Glomerular visceral epithelial cell (primary cell): Measurements from ENCODE around the gene TGFB1.
A peak's percentile ranks its signal among the peaks of the same experiment; 100 is the strongest.
"Not testable (repeated sequence)": the region's sequence is repeated elsewhere in the genome, so short reads cannot be mapped to it uniquely, and the experiment has no call there.

Source experiments
- DNase-seq: peaks from one replicate; pipeline ENCODE4 v3.0.0-alpha.2; 2016; ENCODE audit errors: extremely low spot score

Gene TGFB1

GRCh38 chr19:41353466-41354342, at the start of gene TGFB1:
Gene TGFB1, minus strand, starts transcription at chr19:41353922. Its CDS starts 878 bp downstream, at chr19:41353044.
- peak; percentile 94 for DNase-seq

DNA sequence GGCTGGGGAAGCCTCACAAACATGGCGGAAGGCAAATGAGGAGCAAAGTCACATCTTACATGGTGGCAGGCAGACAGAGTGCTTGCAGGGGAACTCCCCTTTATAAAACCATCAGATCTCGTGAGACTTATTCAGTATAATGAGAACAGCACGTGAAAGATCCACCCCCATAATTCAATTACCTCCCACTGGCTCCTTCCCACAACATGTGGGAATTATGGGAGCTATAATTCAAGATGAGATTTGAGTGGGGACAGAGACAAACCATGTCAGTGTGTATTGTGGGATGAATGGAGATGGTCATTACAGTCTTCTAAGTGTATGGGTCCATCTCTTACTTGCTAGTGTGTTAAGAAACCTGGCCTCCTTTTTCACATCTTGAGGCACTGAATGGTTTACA, 48.3 kb upstream of the TGFB1 start:
- DNase-seq: no peak

- no peak for DNase-seq
Measured at GRCh38 chr19:41401483-41401882, 47.8 kb upstream of the TGFB1 start.

DNA sequence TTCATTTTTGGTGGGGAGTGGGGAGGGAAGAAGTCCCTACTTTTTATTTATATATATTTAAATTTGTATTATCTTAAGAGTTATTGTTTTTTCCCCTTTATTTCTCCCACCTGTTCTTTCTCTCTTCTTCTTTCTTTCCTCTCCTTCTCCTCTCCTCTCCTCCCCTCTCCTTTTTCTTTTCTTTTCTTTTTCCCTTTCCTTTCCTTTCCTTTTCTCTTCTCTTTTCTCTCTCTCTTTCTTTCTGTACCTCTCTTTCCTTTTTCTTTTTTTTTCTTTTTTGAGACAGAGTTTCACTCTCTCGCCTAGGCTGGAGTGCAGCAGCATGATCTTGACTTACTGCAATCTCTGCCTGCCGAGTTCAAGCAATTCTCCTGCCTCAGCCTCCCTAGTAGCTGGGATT, 45.8 kb upstream of the TGFB1 start:
- DNase-seq: no peak

DNA sequence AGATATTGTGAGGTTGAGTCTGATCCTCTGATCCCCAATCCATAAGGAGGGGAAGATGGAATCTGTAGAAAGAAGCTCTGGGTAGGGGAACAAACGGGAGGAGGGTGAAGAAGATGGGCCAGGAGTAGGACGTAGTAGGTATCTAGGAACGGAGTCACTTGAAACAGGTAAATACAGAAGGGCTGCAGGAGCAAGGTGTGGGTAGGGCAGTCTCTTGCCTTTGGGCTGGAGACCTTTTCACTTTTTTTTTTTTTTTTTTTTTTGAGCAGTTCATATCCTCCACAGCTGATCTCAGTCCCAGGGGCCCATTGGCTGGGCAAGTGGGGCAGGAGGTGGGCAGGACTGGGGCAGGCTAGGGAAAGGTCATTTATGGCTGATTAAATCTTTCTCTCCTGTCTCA, 45.4 kb upstream of the TGFB1 start:
- no peak for DNase-seq

DNA sequence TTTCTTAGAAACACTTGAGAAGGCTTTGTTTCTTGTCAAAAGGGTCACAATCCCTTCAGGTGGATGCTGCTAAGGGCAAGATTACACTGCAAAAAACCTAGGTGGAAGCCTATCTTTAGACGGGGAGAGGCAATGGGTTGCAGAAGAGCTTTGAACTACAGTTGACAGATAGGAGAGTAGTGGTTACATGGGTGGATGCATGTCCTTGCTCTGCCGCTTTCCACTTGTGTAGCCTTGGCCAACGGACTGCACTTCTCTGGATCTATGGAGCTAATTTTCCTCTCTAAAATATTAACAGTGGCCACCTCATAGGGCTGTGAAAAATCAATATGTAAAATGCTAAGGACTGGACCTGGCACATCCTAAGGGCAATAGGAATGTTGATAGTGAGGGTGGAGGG, 44.9 kb upstream of the TGFB1 start:
- no peak for DNase-seq

- no peak for DNase-seq
Measured at GRCh38 chr19:41398050-41398418, 44.3 kb upstream of the TGFB1 start.

DNA sequence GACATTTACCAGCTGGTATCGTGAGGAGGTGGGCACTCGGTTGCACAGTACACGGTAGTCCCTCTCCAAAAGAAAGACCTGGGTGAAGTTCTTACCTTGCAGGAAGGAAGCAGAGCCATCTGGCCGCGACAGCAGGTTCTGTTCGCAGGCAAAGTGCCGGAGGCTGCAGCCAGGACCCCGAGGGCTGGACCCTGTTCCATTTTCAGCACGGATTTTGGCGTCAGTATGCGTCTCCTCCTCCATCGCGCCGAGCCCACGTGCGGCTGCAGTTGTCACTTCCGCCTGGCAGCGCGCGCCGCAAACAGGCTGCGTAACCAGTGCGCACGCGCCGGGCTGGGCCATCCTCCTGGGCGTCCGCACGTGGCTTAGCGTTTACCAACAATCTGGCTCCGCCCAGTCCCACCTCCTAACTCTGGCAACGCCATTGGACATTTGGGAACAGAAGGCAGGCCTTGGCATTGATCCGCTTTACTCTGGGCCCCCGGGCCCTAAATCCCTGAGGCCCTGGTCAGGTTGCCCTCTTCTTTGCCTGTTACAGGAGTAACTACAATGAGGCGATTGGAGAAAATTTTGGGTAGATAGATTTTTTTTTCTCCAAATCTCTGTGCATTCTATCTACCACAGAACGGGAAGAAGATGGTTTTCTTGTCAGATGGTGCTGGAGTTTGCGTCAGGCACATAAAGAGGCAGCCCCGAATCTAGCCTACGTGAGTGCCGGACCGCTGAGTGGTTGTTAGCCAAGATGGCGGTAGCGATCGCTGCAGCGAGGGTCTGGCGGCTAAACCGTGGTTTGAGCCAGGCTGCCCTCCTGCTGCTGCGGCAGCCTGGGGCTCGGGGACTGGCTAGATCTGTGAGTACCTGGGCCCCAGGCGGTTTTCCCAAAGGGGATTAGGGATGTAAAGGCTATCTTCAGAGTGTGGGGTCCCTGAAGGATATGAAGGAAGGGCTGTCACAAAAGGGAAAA, 43.6 kb upstream of the TGFB1 start, which contains the start of the genes BCKDHA and EXOSC5:
Gene BCKDHA, plus strand, starts transcription at position 733 of the 964 bp plus-strand sequence. Its CDS starts 10 bp downstream, at position 743.
Gene EXOSC5, minus strand, starts transcription at position 274 of the 964 bp plus-strand sequence. Its CDS starts 31 bp downstream, at position 243.
- DNase-seq: peak; percentile 100

DNA sequence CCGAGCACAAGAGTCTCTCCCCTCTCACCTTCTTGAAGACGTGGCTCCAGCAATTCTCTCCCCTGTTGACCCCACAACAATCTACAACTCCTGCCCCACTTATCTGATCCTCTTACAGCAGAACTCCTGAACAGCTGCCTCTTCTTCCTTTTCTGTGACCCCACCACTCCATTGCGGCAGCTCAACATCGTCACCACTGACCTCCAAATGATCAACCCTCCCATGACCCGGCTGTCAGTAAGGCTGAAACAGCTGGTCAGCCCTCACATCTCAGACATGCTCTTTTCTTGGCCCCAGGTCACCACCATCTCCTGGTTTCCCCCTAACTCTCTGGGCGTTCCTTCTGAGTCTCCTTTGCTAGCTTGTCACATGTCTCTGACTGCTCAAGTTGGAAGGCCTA, 41.6 kb upstream of the TGFB1 start:
- no peak for DNase-seq

GRCh38 chr19:41392775-41393174, 39.1 kb upstream of the TGFB1 start:
- no peak for DNase-seq

DNA sequence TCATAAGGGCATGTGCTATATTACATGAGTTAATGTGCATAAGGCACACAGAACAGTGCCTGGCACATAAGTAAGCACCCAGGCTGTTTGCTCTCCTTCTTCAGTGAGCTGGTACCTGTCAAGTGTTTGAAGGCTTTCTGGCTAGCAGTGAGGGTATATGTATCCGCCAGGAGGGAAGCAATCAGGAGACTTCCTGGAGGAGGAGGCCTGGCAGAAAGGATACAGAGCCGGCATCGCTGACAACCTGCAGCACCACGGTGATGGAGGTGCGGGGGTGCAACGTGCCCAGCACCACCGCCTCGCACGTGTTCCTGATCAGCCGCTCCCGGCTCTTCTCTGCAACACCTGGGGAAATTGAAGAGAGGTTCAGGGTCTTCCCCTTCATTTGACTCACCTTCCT, 37.9 kb upstream of the TGFB1 start:
- no peak for DNase-seq

- DNase-seq: no peak
Measured at GRCh38 chr19:41386442-41386841, 32.7 kb upstream of the TGFB1 start.

GRCh38 chr19:41384351-41384750, 30.6 kb upstream of the TGFB1 start:
- DNase-seq: peak; percentile 52

DNA sequence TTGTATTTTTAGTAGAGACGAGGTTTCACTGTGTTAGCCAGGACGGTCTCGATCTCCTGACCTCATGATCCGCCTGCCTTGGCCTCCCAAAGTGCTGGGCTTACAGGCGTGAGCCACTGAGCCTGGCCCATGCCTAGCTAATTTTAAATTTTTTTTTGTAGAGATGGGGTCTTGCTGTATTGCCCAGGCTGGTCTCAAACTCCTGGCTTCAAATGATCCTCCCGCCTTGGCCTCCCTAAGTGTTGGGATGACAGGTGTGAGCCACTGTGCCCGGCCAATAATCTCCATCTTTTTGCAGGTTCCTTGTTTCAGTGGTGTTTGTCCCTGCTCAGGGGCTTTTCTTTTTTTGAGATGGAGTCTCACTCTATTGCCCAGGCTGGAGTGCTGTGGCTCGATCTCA, 27.8 kb upstream of the TGFB1 start:
- DNase-seq: not testable (repeated sequence)

DNA sequence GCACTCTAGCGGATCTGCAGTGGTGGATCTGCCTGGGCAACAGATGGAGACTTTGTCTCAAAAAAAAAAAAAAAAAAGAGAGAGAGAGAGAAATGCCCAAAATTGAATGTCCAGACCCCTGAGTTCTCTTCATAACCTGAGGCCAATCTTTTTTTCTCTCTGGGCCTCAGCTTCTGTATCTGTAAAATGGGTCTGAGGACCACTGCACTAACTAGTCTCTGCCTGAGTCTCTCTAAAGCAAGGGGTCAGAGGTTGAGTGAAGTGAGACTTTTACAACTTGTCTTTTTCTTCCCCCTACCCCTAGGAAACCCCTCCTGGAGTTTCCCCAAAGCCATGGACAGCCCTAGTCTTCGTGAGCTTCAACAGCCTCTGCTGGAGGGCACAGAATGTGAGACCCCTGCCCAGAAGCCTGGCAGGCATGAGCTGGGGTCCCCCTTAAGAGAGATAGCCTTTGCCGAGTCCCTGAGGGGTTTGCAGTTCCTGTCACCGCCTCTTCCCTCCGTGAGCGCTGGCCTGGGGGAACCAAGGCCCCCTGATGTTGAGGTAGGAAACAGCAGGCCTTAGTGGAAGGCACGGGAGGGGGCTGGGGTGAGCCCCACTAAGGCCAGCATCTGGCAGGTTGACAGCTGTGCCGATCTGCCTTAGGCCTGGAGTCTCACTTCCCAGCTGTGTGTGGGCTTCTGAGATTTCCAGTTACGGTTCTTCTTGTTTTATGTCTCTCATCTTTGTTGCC, 24.4 kb upstream of the TGFB1 start:
- DNase-seq: no peak

GRCh38 chr19:41376998-41377365, 23.3 kb upstream of the TGFB1 start:
- no peak for DNase-seq

DNA sequence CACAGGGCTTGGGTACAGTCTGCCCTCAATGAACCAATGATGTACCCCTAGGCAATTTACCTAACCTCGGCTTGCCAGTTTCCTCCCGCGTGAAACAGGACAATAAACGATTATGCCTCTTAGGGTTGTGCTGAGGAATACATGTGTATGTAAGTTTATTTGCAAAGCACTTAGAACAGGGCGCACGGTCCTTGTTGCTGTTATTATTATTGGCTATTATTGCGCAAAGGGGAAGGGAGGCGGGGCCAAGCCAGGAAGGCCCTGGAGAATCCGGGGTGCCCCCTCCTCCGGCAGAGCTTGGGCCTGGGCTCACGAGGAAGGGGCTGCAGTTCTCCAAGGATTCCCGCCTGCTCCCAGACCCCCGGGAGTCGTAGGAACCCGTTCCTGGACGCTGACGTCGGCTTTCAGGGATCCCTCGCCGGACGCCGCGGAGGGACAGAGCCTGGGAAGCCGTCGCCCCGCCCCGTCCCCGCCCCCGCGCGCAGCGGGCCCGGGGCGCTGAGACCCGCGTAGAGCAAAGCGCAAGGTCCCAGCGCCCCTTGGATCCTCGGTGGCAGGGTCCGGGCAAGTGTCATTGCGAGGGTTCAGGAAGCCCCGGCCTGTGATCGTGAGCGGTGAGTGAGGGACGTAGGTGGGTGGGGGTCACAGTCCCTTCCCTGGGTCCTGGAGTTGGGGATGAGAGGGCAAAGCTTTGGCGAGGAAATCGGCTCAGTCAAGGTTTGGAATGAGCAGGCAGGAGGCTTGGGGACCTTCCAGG, 22.7 kb upstream of the TGFB1 start, which contains the start of gene TMEM91:
Gene TMEM91, plus strand, starts transcription at position 293 of the 757 bp plus-strand sequence. CDS start 1,777 bp downstream, outside the sequence.
- no peak for DNase-seq

GRCh38 chr19:41373993-41374392, 20.3 kb upstream of the TGFB1 start:
- DNase-seq: peak; percentile 48

GRCh38 chr19:41372501-41372900, 18.8 kb upstream of the TGFB1 start:
- DNase-seq: no peak

DNA sequence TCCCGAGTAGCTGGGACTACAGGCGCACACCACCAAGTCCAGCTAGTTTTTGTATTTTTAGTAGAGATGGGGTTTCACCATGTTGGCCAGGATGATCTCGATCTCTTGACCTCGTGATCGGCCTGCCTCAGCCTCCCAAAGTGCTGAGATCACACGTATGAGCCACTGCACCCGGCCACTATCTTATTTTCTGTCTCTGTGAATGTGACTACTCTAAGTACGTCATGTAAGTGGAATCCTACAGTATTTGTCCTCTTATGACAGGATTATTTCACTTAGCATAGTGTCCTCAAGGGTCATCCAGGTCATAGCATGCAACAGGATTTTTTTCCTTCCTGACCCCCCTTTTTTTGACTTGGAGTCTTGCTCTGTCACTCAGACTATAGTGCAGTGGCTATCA, 17.8 kb upstream of the TGFB1 start:
- DNase-seq: no peak

DNA sequence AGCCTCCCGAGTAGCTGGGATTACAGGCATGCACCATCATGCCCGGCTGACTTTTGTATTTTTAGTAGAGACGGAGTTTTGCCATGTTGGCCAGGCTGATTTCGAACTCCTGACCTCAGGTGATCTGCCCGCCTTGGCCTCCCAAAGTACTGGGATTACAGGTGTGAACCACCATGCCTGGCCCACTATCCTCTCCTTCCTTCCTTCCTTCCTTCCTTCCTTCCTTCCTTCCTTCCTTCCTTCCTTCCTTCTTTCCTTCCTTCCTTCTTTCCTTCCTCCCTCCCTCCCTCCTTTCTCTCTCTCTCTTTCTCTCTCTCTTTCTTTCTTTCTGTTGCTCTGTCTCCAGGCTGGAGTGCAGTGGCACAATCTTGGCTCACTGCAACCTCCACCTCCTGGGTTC, 17.4 kb upstream of the TGFB1 start:
- DNase-seq: not testable (repeated sequence)
